22Rv1 (cell line): Measurements from ENCODE around the gene GNG14.

ENCODE experiments used
- ZFX ChIP-seq: fragments of 450-650 bp; IDR thresholded peaks from 2 replicates; pipeline ENCODE4 v1.6.1; 2017; ENCODE audit warnings: antibody characterized with exemption, borderline replicate concordance
- TF ChIP-seq, protein P1 (sequence below): fragments of 450-650 bp; IDR thresholded peaks from 2 replicates; pipeline ENCODE4 v1.5.1; 2017; ENCODE audit warnings: mild to moderate bottlenecking

DNA sequence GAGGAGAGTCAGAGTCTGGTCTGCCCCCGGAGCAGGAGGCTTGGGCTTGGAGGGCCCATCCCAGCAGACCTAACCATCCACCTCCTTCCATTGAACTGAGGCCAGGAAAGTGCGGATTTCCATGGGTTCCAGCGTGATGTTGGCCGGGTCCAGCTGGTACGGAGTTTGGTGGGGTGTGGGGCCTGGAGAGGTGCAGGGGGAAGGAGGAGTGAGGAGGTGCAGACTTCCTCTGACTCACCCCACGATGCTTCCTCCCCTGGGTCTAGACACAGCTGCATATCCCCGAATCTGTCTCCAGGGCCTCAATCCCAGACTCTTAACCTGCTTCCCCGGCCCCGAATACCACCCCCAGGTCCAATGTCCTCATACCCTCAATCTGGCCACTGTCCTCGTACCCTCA lies 41.2 kb upstream of the GNG14 start:
- TF ChIP-seq, protein P1, sequence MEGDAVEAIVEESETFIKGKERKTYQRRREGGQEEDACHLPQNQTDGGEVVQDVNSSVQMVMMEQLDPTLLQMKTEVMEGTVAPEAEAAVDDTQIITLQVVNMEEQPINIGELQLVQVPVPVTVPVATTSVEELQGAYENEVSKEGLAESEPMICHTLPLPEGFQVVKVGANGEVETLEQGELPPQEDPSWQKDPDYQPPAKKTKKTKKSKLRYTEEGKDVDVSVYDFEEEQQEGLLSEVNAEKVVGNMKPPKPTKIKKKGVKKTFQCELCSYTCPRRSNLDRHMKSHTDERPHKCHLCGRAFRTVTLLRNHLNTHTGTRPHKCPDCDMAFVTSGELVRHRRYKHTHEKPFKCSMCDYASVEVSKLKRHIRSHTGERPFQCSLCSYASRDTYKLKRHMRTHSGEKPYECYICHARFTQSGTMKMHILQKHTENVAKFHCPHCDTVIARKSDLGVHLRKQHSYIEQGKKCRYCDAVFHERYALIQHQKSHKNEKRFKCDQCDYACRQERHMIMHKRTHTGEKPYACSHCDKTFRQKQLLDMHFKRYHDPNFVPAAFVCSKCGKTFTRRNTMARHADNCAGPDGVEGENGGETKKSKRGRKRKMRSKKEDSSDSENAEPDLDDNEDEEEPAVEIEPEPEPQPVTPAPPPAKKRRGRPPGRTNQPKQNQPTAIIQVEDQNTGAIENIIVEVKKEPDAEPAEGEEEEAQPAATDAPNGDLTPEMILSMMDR, result no peak
- TF ChIP-seq ZFX, result no peak
